MCF 10A (cell line): ENCODE results near the gene TEX28. TPM values are rescaled to one million over a fixed set of nuclear protein-coding genes. Genes with fewer than 3 reads are reported as not detected.
"Not testable (repeated sequence)": the region's sequence is repeated elsewhere in the genome, so short reads cannot be mapped to it uniquely, and the experiment has no call there.

Experiments
- BruUV-seq: library from RNA; stranded (reverse); fragments of 400-500 nt; replicated peaks from 2 replicates; lab custom pipeline; 2021; lab: Mats Ljungman, UMichigan
- CTCF ChIA-PET: fragments of 300-600 bp; sonication (Branson Sonifier 250); formaldehyde crosslinking; extraction: SDS; loops from one replicate; lab custom pipeline; 2021; ENCODE audit warnings: antibody characterized with exemption, inconsistent platforms; lab: Yijun Ruan, JAX
- POLR2A ChIA-PET: fragments of 300-600, 350-650 bp; sonication (Branson Sonifier 250); formaldehyde crosslinking; extraction: SDS; loops from one replicate; lab custom pipeline; 2020; ENCODE audit warnings: antibody characterized with exemption, inconsistent platforms; lab: Yijun Ruan, JAX
- DNase-seq: peaks from one replicate; pipeline ENCODE4 v3.0.0-alpha.2; 2018; ENCODE audit not compliant: unreplicated experiment
- H3K27ac Mint-ChIP-seq: one replicate; pipeline ENCODE4 v1.8.0; 2022; ENCODE audit warnings: mild to moderate bottlenecking, low read depth, mixed read lengths; ENCODE audit not compliant: unreplicated experiment
- H3K27me3 Mint-ChIP-seq: one replicate; pipeline ENCODE4 v1.8.0; 2022; ENCODE audit warnings: mixed read lengths; ENCODE audit not compliant: insufficient read depth, unreplicated experiment
- H3K36me3 Mint-ChIP-seq: one replicate; pipeline ENCODE4 v1.8.0; 2022; ENCODE audit warnings: mild to moderate bottlenecking, moderate library complexity, mixed read lengths; ENCODE audit not compliant: insufficient read depth, unreplicated experiment
- H3K4me1 Mint-ChIP-seq: one replicate; pipeline ENCODE4 v1.8.0; 2022; ENCODE audit warnings: mixed read lengths; ENCODE audit not compliant: insufficient read depth, unreplicated experiment
- H3K4me3 Mint-ChIP-seq: one replicate; pipeline ENCODE4 v1.8.0; 2022; ENCODE audit warnings: mild to moderate bottlenecking, moderate library complexity, mixed read lengths; ENCODE audit not compliant: unreplicated experiment
- H3K9me3 Mint-ChIP-seq: one replicate; pipeline ENCODE4 v1.8.0; 2022; ENCODE audit warnings: mixed read lengths; ENCODE audit not compliant: unreplicated experiment
- intact Hi-C: fragments of 100-400 bp; cut with micrococcal nuclease; formaldehyde crosslinking; loops from 2 replicates; pipeline ENCODE4 v1.14.1; 2022
- total RNA-seq: library from RNA; stranded (reverse); gene quantifications from 2 replicates; pipeline ENCODE4 v1.2.3, GENCODE V29; 2022

The TEX28 gene
- total RNA-seq, 1 experiment from 2014 or later: not detected

GRCh38 chrX:154269245-154269644 lies 25.7 kb downstream of the TEX28 start:
- CTCF ChIA-PET, POLR2A ChIA-PET: not testable (repeated sequence)

GRCh38 chrX:154263072-154263471 lies 31.9 kb downstream of the TEX28 start:
- H3K27ac Mint-ChIP-seq, intact Hi-C loops, CTCF ChIA-PET, H3K9me3 Mint-ChIP-seq, H3K27me3 Mint-ChIP-seq, BruUV-seq, POLR2A ChIA-PET, H3K4me3 Mint-ChIP-seq, DNase-seq, H3K36me3 Mint-ChIP-seq, H3K4me1 Mint-ChIP-seq: not testable (repeated sequence)

More at GRCh38 chrX:154269245-154269644, 25.7 kb downstream of the TEX28 start:
- H3K9me3 Mint-ChIP-seq, H3K4me3 Mint-ChIP-seq, H3K36me3 Mint-ChIP-seq, intact Hi-C loops, H3K27me3 Mint-ChIP-seq, BruUV-seq, H3K27ac Mint-ChIP-seq, H3K4me1 Mint-ChIP-seq, DNase-seq: not testable (repeated sequence)

- H3K9me3 Mint-ChIP-seq, H3K27ac Mint-ChIP-seq, CTCF ChIA-PET, H3K4me3 Mint-ChIP-seq, POLR2A ChIA-PET, BruUV-seq, DNase-seq, H3K4me1 Mint-ChIP-seq, H3K36me3 Mint-ChIP-seq, H3K27me3 Mint-ChIP-seq, intact Hi-C loops: not testable (repeated sequence)
These were observed 36.2 kb downstream of the TEX28 start for GRCh38 chrX:154258711-154259110.

GRCh38 chrX:154257282-154257681 lies 37.6 kb downstream of the TEX28 start, which contains the start of gene OPN1MW3:
OPN1MW3 (plus strand) TSS chrX:154257582; CDS start chrX:154257620, 38 bp downstream.
- CTCF ChIA-PET, H3K4me3 Mint-ChIP-seq, H3K27ac Mint-ChIP-seq, BruUV-seq, DNase-seq, H3K4me1 Mint-ChIP-seq, H3K27me3 Mint-ChIP-seq, POLR2A ChIA-PET, intact Hi-C loops, H3K36me3 Mint-ChIP-seq, H3K9me3 Mint-ChIP-seq: not testable (repeated sequence)

- BruUV-seq, CTCF ChIA-PET, H3K27me3 Mint-ChIP-seq, H3K4me3 Mint-ChIP-seq, H3K4me1 Mint-ChIP-seq, H3K27ac Mint-ChIP-seq, H3K9me3 Mint-ChIP-seq, intact Hi-C loops, POLR2A ChIA-PET, DNase-seq, H3K36me3 Mint-ChIP-seq: not testable (repeated sequence)
These were observed 46.8 kb downstream of the TEX28 start for GRCh38 chrX:154248076-154248475.

GRCh38 chrX:154247377-154248045 lies 47.4 kb downstream of the TEX28 start:
- H3K4me3 Mint-ChIP-seq, H3K27me3 Mint-ChIP-seq, CTCF ChIA-PET, BruUV-seq, H3K36me3 Mint-ChIP-seq, intact Hi-C loops, H3K4me1 Mint-ChIP-seq, POLR2A ChIA-PET, H3K27ac Mint-ChIP-seq, H3K9me3 Mint-ChIP-seq, DNase-seq: not testable (repeated sequence)

GRCh38 chrX:154239982-154240503 lies 54.9 kb downstream of the TEX28 start:
- DNase-seq, H3K27me3 Mint-ChIP-seq, H3K36me3 Mint-ChIP-seq, H3K27ac Mint-ChIP-seq, H3K9me3 Mint-ChIP-seq, BruUV-seq, H3K4me3 Mint-ChIP-seq, intact Hi-C loops, H3K4me1 Mint-ChIP-seq: not testable (repeated sequence)
- ChIA-PET CTCF (interaction anchor here (1.1 kb wide), 1 partner anchor 68 kb away, joined by 3 read pairs; no protein-coding TSS in a partner anchor), POLR2A (interaction anchor here (0.6 kb wide), 1 partner anchor 101 kb away, joined by 3 read pairs; no protein-coding TSS in a partner anchor)

GRCh38 chrX:154238939-154239559 lies 55.9 kb downstream of the TEX28 start:
- H3K4me1 Mint-ChIP-seq, H3K27ac Mint-ChIP-seq, H3K27me3 Mint-ChIP-seq, H3K4me3 Mint-ChIP-seq, H3K36me3 Mint-ChIP-seq, intact Hi-C loops, POLR2A ChIA-PET, BruUV-seq, DNase-seq, H3K9me3 Mint-ChIP-seq: not testable (repeated sequence)
- CTCF ChIA-PET: interaction anchor here (0.6 to 1.1 kb wide), 3 partner anchors 69 to 383 kb away, joined by 3 read pairs; no protein-coding TSS in a partner anchor

- DNase-seq, H3K4me1 Mint-ChIP-seq, H3K27me3 Mint-ChIP-seq, H3K4me3 Mint-ChIP-seq, BruUV-seq, H3K27ac Mint-ChIP-seq, POLR2A ChIA-PET, H3K36me3 Mint-ChIP-seq, intact Hi-C loops, H3K9me3 Mint-ChIP-seq, CTCF ChIA-PET: not testable (repeated sequence)
These were observed 61.3 kb downstream of the TEX28 start for GRCh38 chrX:154233620-154234019.
